Measurements from ENCODE around the gene MAN1C1. TPM values are rescaled to one million over a fixed set of nuclear protein-coding genes. Genes with fewer than 3 reads are reported as not detected.

MAN1C1 gene
- total RNA-seq, 1 experiment from 2014 or later = 0.11 TPM

DNA sequence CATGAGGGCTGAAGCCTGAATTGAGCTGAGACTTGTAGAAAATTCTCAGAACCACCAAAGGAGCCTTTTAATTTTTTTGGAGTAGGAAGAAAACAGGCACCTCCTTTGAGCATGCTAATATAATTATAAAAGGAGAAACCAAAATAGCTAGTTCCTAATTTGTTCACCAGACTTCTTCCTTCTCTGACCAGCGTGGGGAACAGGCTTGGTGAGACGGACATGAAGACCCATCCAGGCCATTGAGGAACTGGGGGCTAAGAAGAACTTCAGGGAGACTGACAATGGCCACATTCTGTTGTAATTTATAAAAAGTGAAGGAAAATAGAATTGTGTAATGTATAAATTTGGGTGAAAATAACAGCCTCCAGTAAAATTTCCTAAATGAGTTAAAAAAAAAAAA lies 62.6 kb downstream of the MAN1C1 start:
- Histone ChIP-seq H3K27me3 (ENCODE audit: low read length) (peaks cover 9% of the 10 kb centered on the region), H3K9me3 (ENCODE audit: low read length) (no peaks in the 10 kb centered on the region), H3K9me2 (replicated peaks; ENCODE audit: low read length) (no peaks in the 10 kb centered on the region), H3K4me3 (ENCODE audit: low read length) (no peak overlapping the region), H3K36me3 (ENCODE audit: low read depth, low read length) (no peaks in the 10 kb centered on the region), H3K79me2 (ENCODE audit: low read length) (no peaks in the 10 kb centered on the region), H4K20me1 (ENCODE audit: low read length) (no peaks in the 10 kb centered on the region), H3K4me2 (ENCODE audit: low read length) (no peak overlapping the region), H3K27ac (ENCODE audit: low read length) (no peak overlapping the region), H3F3A (ENCODE audit: low read length, unreplicated experiment) (no peaks in the 10 kb centered on the region), H3K9ac (ENCODE audit: low read length) (no peak overlapping the region), H3K4me1 (ENCODE audit: insufficient read depth, low read length) (no peaks in the 10 kb centered on the region), H2AFZ (ENCODE audit: low read length) (no peak overlapping the region)
- ChIA-PET CTCF (no interaction called here), POLR2A (ENCODE audit: unreplicated experiment) (no interaction called here)
- no TSS peak for BruUV-seq (replicated peaks)
- DNase-seq (no peak), ATAC-seq (no peak)
- intact Hi-C loops (cut with micrococcal nuclease) = no loop called here
- TF ChIP-seq EZH2phosphoT487 (IDR thresholded peaks at IDR 0.05; ENCODE audit: borderline replicate concordance, low read length) (no peak), EZH2 (IDR thresholded peaks at IDR 0.05; ENCODE audit: low read length, unreplicated experiment) (no peak)
- TF ChIP-seq, protein P1, sequence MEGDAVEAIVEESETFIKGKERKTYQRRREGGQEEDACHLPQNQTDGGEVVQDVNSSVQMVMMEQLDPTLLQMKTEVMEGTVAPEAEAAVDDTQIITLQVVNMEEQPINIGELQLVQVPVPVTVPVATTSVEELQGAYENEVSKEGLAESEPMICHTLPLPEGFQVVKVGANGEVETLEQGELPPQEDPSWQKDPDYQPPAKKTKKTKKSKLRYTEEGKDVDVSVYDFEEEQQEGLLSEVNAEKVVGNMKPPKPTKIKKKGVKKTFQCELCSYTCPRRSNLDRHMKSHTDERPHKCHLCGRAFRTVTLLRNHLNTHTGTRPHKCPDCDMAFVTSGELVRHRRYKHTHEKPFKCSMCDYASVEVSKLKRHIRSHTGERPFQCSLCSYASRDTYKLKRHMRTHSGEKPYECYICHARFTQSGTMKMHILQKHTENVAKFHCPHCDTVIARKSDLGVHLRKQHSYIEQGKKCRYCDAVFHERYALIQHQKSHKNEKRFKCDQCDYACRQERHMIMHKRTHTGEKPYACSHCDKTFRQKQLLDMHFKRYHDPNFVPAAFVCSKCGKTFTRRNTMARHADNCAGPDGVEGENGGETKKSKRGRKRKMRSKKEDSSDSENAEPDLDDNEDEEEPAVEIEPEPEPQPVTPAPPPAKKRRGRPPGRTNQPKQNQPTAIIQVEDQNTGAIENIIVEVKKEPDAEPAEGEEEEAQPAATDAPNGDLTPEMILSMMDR (conservative IDR thresholded peaks at IDR 0.05; ENCODE audit: low read depth, low read length) = no peak

DNA sequence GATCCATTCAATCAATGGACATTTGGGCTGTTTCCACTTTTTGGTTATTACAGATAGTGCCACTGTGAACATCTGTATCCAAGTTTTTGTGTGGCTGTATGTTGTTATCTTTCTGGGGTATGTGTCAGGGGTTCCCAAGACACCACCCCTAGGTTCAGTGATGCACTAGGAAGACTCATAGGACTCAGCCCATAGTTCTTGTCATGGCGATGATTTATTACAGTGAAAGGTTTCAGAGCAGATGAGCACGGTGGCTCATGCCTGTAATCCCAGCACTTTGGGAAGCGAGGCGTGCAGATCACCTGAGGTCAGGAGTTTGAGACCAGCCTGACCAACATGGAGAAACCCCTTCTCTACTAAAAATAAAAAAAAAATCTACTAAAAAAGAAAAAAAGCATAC lies 64.1 kb downstream of the MAN1C1 start:
- ChIA-PET POLR2A (ENCODE audit: unreplicated experiment) (no interaction called here), CTCF (no interaction called here)
- no peaks in the 10 kb centered on the region for H3K9me3 ChIP-seq (ENCODE audit: low read length)
- H4K20me1 ChIP-seq (ENCODE audit: low read length) = no peaks in the 10 kb centered on the region
- intact Hi-C loops (cut with micrococcal nuclease) = no loop called here
- H3K27me3 ChIP-seq (ENCODE audit: low read length) = peaks cover 9% of the 10 kb centered on the region
- no peak overlapping the region for H3K4me2 ChIP-seq (ENCODE audit: low read length)
- H3K27ac ChIP-seq (ENCODE audit: low read length) = no peak overlapping the region
- no peak overlapping the region for H3K9ac ChIP-seq (ENCODE audit: low read length)
- H3F3A ChIP-seq (ENCODE audit: low read length, unreplicated experiment) = no peaks in the 10 kb centered on the region
- H3K4me1 ChIP-seq (ENCODE audit: insufficient read depth, low read length) = no peaks in the 10 kb centered on the region
- no peaks in the 10 kb centered on the region for H3K36me3 ChIP-seq (ENCODE audit: low read depth, low read length)
- DNase-seq = no peak
- BruUV-seq (replicated peaks) = no TSS peak
- no peak for ATAC-seq
- H3K4me3 ChIP-seq (ENCODE audit: low read length) = no peak overlapping the region
- no peaks in the 10 kb centered on the region for H3K79me2 ChIP-seq (ENCODE audit: low read length)
- TF ChIP-seq EZH2 (IDR thresholded peaks at IDR 0.05; ENCODE audit: low read length, unreplicated experiment) (no peak), EZH2phosphoT487 (IDR thresholded peaks at IDR 0.05; ENCODE audit: borderline replicate concordance, low read length) (no peak)
- TF ChIP-seq, protein P1 (conservative IDR thresholded peaks at IDR 0.05; ENCODE audit: low read depth, low read length) = no peak
- H2AFZ ChIP-seq (ENCODE audit: low read length) = no peak overlapping the region
- no peaks in the 10 kb centered on the region for H3K9me2 ChIP-seq (replicated peaks; ENCODE audit: low read length)

DNA sequence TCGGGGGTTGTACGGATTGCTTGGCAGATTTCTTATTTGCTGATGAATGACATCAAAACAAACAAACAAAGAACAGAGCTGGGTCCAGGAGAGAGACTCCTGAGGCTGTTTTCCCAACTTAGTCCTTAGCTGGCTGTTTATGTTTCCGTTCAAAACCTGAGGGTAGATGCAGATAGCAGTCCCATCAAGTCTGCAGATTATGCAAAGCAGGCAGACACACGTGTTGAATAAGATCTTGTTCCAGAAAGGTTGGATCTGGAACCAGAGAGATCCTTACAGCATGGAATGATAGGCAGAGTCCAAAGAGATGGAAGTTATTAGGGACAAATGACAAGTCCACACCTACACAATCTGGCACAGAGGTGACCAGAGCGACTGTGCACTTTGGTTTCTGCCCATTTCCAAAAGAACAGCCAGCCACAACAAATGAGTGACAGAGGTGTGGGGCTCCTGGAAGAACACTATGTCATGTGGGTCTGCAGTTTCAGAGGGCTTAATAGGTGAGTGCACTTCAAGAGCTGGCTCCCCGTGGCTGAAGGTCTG lies 65.5 kb downstream of the MAN1C1 start:
- TF ChIP-seq, protein P1 (conservative IDR thresholded peaks at IDR 0.05; ENCODE audit: low read depth, low read length) = no peak
- no peak for TF ChIP-seq EZH2phosphoT487 (IDR thresholded peaks at IDR 0.05; ENCODE audit: borderline replicate concordance, low read length)
- TF ChIP-seq EZH2 (IDR thresholded peaks at IDR 0.05; ENCODE audit: low read length, unreplicated experiment) = no peak
- Histone ChIP-seq H3F3A (ENCODE audit: low read length, unreplicated experiment) (no peaks in the 10 kb centered on the region), H3K9ac (ENCODE audit: low read length) (no peak overlapping the region), H3K36me3 (ENCODE audit: low read depth, low read length) (no peaks in the 10 kb centered on the region), H2AFZ (ENCODE audit: low read length) (no peak overlapping the region), H3K4me2 (ENCODE audit: low read length) (no peak overlapping the region), H3K9me3 (ENCODE audit: low read length) (no peaks in the 10 kb centered on the region), H3K27me3 (ENCODE audit: low read length) (peaks cover 8% of the 10 kb centered on the region), H3K4me1 (ENCODE audit: insufficient read depth, low read length) (no peaks in the 10 kb centered on the region), H3K27ac (ENCODE audit: low read length) (no peak overlapping the region), H3K9me2 (replicated peaks; ENCODE audit: low read length) (no peaks in the 10 kb centered on the region), H4K20me1 (ENCODE audit: low read length) (no peaks in the 10 kb centered on the region), H3K4me3 (ENCODE audit: low read length) (no peak overlapping the region), H3K79me2 (ENCODE audit: low read length) (no peaks in the 10 kb centered on the region)
- CTCF ChIA-PET = no interaction called here
- ATAC-seq = no peak
- intact Hi-C loops (cut with micrococcal nuclease) = no loop called here
- DNase-seq = no peak
- no TSS peak for BruUV-seq (replicated peaks)
- POLR2A ChIA-PET (ENCODE audit: unreplicated experiment) = no interaction called here
